Non-pigmented ciliary epithelial cell (primary cell): Measurements from ENCODE around the gene ALDH1A2.
"Not testable (repeated sequence)": the region's sequence is repeated elsewhere in the genome, so short reads cannot be mapped to it uniquely, and the experiment has no call there.

Experiments
- DNase-seq: peaks from one replicate; pipeline ENCODE4 v3.0.0-alpha.2; 2010; ENCODE audit warnings: low read depth

Gene ALDH1A2

GRCh38 chr15:58066042-58066867, 744 bp upstream of the ALDH1A2 start:
- DNase-seq = no peak

- DNase-seq = no peak
These were observed 499 bp downstream of the ALDH1A2 start for GRCh38 chr15:58064980-58065444.

DNA sequence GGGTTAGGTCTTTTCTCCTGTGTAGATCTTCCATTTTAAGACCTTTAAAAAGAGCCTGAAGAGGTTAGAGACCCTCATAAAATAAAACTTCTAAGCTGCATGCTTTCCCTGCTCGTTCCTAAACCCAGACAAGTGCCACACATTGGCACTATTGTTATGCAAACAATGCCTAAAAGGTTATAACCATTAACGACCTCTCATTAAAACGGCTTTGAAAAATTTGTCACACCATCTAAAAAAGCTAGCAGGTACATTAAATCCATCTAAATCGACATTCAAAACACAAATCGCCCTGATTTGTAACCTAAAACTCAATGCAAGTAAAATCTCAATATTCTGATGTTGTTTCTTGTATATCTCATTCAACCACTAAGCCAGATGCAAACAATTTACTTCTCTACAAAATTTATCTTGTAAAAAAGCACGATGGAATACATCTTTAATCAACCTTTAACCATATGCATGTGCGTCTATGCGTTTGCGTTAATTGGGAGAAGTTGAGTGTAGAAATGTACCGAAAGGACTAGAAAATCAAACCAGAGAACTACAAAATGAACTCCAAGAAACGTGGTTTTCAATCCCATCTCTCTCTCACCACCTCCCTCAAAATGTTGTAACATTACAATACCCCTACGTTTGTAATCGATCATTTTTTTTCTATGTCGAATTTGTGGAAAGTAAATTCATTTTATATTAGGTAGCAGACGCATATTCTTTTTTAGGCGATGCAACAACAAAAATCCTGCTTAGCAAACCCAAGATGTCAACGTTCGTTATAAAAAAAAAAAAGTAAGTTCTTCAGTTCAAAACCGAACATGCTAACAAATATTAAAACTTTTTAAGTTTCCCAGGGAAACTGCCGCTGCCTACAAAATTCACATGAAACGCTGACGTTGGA, 1.2 kb downstream of the ALDH1A2 start:
- no peak for DNase-seq

GRCh38 chr15:58063614-58064013, 1.9 kb downstream of the ALDH1A2 start:
- no peak for DNase-seq

GRCh38 chr15:58062983-58063382, 2.5 kb downstream of the ALDH1A2 start:
- no peak for DNase-seq

DNA sequence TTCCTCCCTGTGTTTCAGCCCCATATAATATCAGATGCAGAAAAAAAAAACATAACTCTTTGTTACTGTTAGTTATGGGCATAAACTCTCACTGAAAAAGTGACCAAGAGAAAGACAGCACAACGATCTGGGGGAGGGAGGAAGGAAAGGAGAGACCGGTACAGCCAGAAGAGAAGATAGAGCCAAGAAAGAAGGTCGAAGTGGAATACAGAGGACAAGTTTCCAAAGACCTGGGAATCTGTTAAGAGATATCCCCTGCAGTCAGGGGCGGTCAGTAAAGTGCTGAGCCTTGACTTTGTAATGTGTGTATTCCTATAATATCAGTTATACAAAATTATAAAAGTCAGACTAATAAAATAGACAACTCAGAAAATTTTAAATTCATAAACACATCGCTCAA, 3.3 kb downstream of the ALDH1A2 start:
- DNase-seq = no peak

DNA sequence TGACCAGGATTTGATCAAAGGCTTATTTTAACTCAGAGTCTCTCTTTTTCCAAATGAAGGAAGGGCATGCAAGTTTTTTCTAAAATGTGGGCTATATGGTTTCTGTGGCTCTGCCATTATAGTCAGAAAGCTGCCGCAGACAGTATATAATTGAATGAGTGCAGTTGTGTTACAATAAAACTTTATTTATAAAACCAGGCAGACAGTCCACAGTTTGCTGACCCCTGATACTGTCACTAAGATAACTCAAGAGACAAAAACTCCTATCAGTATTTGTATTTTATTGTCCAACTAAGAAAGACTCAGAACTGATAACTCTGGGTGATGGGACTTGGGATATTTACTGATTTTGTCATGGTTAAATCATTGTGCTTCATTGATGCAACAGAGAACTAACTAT, 4.9 kb downstream of the ALDH1A2 start:
- no peak for DNase-seq

DNA sequence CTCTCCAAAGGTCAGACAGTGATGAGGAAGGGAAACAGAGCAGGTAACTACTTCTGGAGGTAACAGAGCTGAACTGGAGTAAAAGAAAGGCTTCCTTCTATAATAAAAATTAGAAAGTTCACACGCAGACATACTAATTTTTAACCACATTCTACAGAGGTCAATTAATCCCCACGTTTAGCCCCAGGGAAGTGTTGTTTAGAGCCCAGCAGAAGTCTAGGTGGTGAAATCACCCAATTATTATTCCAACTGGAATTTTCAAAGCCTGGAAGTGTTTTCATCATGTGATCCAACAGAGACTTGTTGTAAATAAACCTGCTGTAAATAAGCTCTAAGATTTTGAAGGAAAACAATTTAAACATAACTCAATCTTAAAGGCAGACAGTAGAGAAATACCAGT, 6.8 kb downstream of the ALDH1A2 start:
- DNase-seq = no peak

- DNase-seq = no peak
These were observed 7.4 kb downstream of the ALDH1A2 start for GRCh38 chr15:58058073-58058472.

DNA sequence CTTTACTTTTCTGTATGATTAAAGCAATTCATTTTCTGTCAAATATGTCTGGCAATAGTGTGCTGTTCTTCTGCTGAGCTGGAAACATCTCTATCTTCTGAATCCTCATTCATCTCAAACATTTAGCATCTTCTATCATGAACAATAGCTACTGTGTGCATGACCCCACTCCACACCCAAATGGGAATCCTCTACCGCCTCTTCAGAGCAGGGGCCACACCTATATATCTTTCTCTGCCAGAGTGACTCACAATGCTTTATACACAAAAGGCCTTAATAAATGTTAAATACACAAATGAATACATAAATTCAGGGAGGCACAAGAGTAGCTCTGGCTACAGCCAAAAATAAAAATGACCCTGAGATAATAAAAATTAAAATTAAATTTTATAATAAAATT, 8.0 kb downstream of the ALDH1A2 start:
- no peak for DNase-seq

DNA sequence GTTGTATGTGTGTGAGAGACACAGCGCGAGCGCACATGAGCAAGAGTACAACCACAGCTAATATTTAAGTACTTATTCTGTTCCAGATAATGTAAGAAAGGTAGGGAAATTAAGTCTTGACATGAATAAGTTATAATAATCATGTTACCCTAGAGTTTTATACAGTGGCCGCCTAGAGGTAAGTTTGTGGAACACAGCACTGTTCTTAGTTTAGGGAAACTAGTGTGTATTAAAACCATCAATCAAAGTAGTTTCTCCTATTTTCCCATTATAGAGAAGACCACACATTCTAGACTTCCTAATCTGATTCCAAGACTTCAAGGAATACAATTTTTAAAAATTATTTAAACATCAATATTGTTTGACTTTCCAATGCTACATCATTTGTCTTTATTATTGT, 9.5 kb downstream of the ALDH1A2 start:
- no peak for DNase-seq

DNA sequence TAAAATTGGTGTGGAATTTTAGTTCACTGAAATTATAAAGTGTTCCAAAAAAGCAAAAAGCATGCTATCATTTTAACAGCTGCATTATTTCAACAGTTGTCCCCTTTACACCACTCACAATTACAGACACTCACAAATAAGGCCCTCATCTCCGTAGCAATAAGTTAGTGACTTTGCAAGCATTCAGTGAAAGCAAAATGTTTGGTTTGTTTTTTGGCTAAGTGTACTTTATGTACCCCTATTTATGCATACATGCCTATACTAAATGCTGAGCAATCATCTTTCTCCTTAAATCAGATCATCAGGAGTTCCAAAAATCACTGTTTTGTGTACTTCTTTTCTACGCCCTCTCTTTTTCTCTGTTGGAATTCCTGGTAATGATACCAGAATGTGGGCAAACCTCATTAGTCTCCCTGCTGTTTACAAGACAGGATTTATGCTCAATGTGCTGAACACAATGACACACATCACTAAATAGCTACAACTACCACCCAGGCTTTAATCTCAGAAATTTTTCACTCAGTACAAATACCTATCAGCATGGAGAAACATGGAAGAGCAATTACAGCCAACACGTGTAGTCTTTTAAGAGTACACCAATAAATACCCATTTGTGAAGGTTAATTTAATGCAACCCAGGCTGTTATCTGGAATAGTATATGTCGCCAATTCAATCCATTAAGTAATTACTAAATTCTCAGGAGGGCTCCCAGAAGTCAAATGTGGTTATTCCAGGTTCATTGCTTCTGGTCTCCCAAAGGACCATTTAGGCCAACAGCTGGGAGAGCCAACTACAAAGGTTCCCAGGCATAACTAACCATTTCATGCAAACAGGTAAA, 12.0 kb downstream of the ALDH1A2 start:
- no peak for DNase-seq

DNA sequence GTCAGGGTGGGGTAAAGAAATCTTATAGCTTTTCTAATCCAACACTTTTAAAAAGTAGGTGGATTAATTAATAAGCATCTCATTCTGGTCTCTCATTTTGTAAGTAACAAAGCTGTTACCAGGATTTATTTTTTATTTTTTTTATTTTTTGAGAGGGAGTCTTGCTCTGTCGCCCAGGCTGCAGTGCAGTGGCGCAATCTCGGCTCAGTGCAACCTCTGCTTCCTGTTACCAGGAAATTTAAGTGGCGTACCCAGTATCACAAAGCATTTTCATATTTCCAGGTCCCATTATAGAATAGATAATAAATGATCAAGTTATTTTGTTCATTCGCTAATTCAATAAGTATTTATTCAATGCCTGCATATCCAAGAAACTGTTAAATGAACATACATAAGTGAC, 13.2 kb downstream of the ALDH1A2 start:
- DNase-seq = no peak

GRCh38 chr15:58049520-58050227, 15.8 kb downstream of the ALDH1A2 start:
- DNase-seq = no peak

DNA sequence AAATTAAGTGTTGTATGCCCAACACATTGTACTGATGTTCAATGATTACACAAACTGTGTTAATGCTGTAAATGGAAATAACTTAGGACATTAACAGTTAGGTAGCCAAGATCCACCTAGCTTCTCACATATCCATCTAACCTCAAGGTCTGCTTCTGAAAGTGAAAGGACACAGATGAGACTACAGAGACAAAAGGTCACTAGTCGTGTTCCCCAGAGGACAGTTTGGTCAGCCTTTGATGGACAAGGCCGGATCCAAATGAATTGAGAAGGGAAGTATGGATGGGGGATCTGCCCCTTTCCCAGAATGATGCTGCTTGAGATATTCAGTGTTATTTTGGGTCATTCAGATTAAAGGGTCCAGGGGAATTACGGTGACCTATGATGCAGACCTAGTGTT, 17.2 kb downstream of the ALDH1A2 start:
- DNase-seq = no peak

DNA sequence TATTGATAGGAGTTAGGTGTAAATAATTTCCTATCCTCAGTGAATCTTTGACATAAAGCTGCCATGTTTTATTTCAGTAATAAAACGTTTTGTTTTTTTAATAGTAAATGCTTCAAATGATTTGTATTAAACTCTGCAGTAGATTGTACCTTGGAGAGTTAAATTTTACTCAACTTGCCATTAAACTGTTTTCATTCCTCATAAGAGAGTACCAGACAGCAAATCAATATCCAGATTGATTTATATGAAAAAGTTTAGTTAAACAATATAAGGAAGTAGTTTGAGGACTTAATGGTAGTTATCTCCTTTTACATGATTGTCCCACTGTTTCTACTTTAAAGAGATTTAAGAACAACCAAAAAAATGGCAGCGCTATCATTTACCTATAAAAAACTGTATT, 18.4 kb downstream of the ALDH1A2 start:
- DNase-seq = no peak

DNA sequence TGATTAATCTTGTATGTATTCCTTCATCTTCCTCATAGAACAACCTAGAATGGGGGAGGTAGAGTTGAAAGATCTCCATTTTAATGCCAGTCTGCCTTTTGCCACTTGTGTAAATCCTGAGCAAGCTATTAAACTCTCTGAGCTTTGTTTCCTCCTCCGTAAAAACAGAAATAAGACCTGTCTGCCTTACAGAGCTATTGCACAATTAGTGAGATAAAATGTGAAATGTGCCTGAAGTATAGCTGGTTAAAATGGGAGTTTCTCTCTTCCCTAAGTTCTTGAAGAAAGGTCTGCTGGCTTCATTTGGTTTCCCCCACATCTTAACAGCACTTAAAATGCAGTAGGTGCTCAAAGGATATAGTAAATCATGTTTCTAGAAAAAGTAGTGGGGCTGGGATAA, 19.0 kb downstream of the ALDH1A2 start:
- no peak for DNase-seq

DNA sequence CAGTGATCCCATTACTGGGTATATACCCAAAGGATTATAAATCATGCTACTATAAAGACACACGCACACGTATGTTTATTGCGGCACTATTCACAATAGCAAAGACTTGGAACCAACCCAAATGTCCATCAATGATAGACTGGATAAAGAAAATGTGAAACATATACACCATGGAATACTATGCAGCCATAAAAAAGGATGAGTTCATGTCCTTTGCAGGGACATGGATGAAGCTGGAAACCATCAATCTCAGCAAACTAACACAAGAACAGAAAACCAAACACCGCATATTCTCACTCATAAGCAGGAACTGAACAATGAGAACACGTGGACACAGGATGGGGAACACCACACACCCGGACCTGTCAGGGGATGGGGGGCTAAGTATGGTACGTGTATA, 20.1 kb downstream of the ALDH1A2 start:
- not testable (repeated sequence) for DNase-seq

DNA sequence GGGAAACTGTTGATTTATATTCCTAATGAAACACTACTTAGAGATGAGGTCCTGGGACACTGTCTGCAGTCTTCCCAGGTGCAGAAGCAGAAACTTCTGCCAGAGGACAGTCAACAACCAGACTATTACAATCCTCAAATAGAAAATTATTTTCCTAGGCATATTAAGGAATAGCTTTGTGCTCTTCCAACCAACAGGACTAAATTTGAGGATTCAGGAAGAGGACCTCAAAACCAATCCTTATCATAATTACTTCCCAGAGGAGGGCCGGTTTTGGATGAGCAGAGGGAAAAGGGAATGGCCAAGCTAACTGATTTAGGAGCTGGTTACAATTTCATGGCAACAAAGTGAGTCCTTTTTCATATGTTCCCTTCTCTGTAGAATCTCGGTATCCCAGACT, 21.0 kb downstream of the ALDH1A2 start:
- DNase-seq = no peak

DNA sequence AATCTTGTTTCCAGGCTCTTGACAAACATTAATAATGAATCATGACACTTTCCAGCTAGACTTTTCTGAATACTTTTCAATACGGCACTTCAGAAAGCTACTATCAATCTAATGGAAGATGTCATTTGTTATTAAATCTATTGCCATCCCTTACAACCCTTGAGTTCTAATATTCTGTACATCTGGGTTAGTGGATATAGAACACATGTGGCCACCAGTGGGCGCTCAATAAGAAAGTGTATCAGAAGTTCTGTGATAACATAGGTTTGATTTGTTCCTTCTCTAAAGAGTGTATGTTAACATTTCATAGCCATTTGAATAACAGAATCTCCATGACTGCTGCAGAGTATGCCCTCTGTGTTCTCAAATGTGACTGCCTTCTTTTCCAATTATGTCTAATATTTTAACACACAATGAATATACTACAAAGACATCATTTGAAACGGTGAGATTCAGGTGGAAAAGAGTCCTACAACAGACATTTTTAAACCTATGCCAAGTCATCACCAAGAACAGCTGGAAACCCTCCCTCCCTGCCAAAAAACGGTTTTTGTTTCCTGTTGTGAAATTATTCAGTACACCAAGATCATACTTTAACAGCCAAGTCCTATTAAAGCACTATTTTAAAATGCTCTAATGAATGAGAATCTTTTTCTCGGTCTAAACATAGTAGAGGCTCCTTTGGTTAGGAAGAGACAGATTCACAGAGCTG, 22.2 kb downstream of the ALDH1A2 start:
- DNase-seq = no peak

- no peak for DNase-seq
These were observed 23.5 kb downstream of the ALDH1A2 start for GRCh38 chr15:58042006-58042405.
